HepG2 (cell line): Measurements from ENCODE around the gene MRPL57.
"Not testable (repeated sequence)": the region's sequence is repeated elsewhere in the genome, so short reads cannot be mapped to it uniquely, and the experiment has no call there.

Experiments
- CREB1 ChIP-seq, 2 experiments: fragments of 450-650 bp in 1 of 2; IDR thresholded peaks; 2 replicates each; pipeline ENCODE4 v1.6.1; 2016 to 2017; ENCODE audit warnings: control low read depth in 1 of 2, mild to moderate bottlenecking in 1 of 2, missing compliant biosample characterization in 1 of 2, missing genetic modification characterization in 1 of 2
- JUN ChIP-seq: sonication (generic); formaldehyde crosslinking; IDR thresholded peaks from 2 replicates; pipeline ENCODE4 v1.4.0; 2020; ENCODE audit warnings: mild to moderate bottlenecking, missing genetic modification reagents
- MYNN ChIP-seq: sonication (generic); formaldehyde crosslinking; IDR thresholded peaks from 2 replicates; pipeline ENCODE4 v1.4.0; 2020; ENCODE audit warnings: mild to moderate bottlenecking, low read depth, missing genetic modification reagents
- RARG ChIP-seq: sonication (generic); formaldehyde crosslinking; IDR thresholded peaks from 2 replicates; pipeline ENCODE4 v1.4.0; 2020; ENCODE audit warnings: low read depth, mild to moderate bottlenecking, missing genetic modification reagents
- TF ChIP-seq, protein P1 (sequence below): sonication (generic); formaldehyde crosslinking; IDR thresholded peaks from 2 replicates; pipeline ENCODE4 v1.5.0; 2020; ENCODE audit warnings: mild to moderate bottlenecking, missing genetic modification reagents, moderate library complexity

DNA sequence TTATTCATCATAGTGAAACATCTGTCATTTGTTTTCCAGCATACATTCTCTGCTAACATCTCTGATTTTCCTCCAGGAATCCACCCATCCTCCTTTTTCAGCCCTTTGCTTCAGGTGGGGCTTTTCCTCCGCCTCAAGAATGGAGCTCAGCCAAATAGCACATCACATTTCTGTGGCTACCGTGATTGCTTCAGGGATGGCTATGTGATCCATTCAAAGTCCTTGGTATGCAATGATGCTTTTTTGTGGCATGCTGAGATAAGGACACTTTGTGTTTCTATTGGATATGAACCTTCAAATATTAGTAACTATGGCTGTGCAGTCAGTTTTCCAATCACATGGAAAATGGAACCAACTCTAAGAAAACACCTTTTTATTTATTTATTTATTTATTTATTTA, 18.3 kb downstream of the MRPL57 start:
- TF ChIP-seq MYNN (CRISPR knock-in tag); CREB1 (IDR thresholded peaks at IDR 0.05); CREB1 (CRISPR knock-in tag; IDR thresholded peaks at IDR 0.05); RARG; JUN (CRISPR knock-in tag): not testable (repeated sequence)
- TF ChIP-seq, protein P1, sequence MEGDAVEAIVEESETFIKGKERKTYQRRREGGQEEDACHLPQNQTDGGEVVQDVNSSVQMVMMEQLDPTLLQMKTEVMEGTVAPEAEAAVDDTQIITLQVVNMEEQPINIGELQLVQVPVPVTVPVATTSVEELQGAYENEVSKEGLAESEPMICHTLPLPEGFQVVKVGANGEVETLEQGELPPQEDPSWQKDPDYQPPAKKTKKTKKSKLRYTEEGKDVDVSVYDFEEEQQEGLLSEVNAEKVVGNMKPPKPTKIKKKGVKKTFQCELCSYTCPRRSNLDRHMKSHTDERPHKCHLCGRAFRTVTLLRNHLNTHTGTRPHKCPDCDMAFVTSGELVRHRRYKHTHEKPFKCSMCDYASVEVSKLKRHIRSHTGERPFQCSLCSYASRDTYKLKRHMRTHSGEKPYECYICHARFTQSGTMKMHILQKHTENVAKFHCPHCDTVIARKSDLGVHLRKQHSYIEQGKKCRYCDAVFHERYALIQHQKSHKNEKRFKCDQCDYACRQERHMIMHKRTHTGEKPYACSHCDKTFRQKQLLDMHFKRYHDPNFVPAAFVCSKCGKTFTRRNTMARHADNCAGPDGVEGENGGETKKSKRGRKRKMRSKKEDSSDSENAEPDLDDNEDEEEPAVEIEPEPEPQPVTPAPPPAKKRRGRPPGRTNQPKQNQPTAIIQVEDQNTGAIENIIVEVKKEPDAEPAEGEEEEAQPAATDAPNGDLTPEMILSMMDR: not testable (repeated sequence)
